ENCODE data around the gene GPRC6A. TPM values are rescaled to one million over a fixed set of nuclear protein-coding genes. Genes with fewer than 3 reads are reported as not detected.

Gene GPRC6A
- total and polyA plus RNA-seq, 2 of the 13 experiments (the other 11 are each of a cell fraction or from before 2014, with no cell fraction given): not detected

DNA sequence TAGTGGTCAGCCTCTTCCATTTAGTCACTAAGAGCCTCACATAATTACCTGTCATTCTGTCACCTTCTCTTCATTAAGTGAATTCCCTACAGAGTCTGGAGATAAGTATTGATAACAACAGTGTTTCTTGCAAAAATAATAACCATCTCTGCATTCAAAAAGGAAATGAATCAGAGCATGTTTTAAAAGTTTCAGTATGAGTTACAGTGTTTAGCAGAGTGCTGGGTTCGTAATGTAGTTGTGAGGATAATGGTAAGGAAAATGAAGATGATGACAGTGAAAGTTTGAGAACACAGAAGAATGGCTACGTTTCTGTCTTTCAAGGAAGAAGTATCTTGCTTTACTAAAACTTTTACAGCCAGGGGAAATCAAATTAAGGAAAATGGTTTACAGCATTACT, 31.3 kb downstream of the GPRC6A start:
- CTCF ChIA-PET (ENCODE audit: low intra/inter-chr PET ratio, low total read pairs): no interaction called here
- 3% methylated on average over 2 of the region's 2 CpGs for WGBS (ENCODE audit: low lambda C conversion rate)
- TF ChIP-seq CEBPG (CRISPR knock-in tag; IDR thresholded peaks at IDR 0.05) (no peak), KLF11 (CRISPR knock-in tag; IDR thresholded peaks at IDR 0.05) (no peak), ZKSCAN8 (CRISPR knock-in tag; IDR thresholded peaks at IDR 0.05; ENCODE audit: borderline replicate concordance) (no peak), LCORL (IDR thresholded peaks at IDR 0.05) (no peak), LCORL (CRISPR knock-in tag; IDR thresholded peaks at IDR 0.05) (no peak), MXD4 (CRISPR knock-in tag; IDR thresholded peaks at IDR 0.05) (no peak), TBL1XR1 (IDR thresholded peaks at IDR 0.05; ENCODE audit: borderline replicate concordance, low read length, partially characterized antibody) (no peak), ZNF510 (CRISPR knock-in tag; IDR thresholded peaks at IDR 0.05; ENCODE audit: low read depth) (no peak), RBM22 (optimal IDR thresholded peaks at IDR 0.05; ENCODE audit: low read length) (no peak), ZNF772 (CRISPR knock-in tag; IDR thresholded peaks at IDR 0.05) (no peak)
- TF ChIP-seq, protein P1, sequence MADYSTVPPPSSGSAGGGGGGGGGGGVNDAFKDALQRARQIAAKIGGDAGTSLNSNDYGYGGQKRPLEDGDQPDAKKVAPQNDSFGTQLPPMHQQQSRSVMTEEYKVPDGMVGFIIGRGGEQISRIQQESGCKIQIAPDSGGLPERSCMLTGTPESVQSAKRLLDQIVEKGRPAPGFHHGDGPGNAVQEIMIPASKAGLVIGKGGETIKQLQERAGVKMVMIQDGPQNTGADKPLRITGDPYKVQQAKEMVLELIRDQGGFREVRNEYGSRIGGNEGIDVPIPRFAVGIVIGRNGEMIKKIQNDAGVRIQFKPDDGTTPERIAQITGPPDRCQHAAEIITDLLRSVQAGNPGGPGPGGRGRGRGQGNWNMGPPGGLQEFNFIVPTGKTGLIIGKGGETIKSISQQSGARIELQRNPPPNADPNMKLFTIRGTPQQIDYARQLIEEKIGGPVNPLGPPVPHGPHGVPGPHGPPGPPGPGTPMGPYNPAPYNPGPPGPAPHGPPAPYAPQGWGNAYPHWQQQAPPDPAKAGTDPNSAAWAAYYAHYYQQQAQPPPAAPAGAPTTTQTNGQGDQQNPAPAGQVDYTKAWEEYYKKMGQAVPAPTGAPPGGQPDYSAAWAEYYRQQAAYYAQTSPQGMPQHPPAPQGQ (CRISPR knock-in tag; IDR thresholded peaks at IDR 0.05; ENCODE audit: borderline replicate concordance): no peak
- TF ChIP-seq, protein P2, sequence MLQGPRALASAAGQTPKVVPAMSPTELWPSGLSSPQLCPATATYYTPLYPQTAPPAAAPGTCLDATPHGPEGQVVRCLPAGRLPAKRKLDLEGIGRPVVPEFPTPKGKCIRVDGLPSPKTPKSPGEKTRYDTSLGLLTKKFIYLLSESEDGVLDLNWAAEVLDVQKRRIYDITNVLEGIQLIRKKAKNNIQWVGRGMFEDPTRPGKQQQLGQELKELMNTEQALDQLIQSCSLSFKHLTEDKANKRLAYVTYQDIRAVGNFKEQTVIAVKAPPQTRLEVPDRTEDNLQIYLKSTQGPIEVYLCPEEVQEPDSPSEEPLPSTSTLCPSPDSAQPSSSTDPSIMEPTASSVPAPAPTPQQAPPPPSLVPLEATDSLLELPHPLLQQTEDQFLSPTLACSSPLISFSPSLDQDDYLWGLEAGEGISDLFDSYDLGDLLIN (CRISPR knock-in tag; IDR thresholded peaks at IDR 0.05; ENCODE audit: borderline replicate concordance): no peak
- TF ChIP-seq, protein P3, sequence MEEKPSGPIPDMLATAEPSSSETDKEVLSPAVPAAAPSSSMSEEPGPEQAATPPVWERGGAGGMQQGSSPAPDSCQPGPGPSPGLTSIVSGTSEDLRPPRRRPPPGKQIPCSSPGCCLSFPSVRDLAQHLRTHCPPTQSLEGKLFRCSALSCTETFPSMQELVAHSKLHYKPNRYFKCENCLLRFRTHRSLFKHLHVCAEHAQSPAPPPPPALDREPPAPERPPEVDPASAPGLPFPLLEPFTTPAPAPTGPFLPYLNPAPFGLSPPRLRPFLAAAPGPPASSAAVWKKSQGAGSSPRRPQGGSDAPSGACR (CRISPR knock-in tag; IDR thresholded peaks at IDR 0.05): no peak
- TF ChIP-seq, protein P4, sequence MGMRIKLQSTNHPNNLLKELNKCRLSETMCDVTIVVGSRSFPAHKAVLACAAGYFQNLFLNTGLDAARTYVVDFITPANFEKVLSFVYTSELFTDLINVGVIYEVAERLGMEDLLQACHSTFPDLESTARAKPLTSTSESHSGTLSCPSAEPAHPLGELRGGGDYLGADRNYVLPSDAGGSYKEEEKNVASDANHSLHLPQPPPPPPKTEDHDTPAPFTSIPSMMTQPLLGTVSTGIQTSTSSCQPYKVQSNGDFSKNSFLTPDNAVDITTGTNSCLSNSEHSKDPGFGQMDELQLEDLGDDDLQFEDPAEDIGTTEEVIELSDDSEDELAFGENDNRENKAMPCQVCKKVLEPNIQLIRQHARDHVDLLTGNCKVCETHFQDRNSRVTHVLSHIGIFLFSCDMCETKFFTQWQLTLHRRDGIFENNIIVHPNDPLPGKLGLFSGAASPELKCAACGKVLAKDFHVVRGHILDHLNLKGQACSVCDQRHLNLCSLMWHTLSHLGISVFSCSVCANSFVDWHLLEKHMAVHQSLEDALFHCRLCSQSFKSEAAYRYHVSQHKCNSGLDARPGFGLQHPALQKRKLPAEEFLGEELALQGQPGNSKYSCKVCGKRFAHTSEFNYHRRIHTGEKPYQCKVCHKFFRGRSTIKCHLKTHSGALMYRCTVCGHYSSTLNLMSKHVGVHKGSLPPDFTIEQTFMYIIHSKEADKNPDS (CRISPR knock-in tag; IDR thresholded peaks at IDR 0.05): no peak
- TF ChIP-seq, protein P5, sequence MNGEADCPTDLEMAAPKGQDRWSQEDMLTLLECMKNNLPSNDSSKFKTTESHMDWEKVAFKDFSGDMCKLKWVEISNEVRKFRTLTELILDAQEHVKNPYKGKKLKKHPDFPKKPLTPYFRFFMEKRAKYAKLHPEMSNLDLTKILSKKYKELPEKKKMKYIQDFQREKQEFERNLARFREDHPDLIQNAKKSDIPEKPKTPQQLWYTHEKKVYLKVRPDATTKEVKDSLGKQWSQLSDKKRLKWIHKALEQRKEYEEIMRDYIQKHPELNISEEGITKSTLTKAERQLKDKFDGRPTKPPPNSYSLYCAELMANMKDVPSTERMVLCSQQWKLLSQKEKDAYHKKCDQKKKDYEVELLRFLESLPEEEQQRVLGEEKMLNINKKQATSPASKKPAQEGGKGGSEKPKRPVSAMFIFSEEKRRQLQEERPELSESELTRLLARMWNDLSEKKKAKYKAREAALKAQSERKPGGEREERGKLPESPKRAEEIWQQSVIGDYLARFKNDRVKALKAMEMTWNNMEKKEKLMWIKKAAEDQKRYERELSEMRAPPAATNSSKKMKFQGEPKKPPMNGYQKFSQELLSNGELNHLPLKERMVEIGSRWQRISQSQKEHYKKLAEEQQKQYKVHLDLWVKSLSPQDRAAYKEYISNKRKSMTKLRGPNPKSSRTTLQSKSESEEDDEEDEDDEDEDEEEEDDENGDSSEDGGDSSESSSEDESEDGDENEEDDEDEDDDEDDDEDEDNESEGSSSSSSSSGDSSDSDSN (CRISPR knock-in tag; IDR thresholded peaks at IDR 0.05): no peak
- TF ChIP-seq, protein P6, sequence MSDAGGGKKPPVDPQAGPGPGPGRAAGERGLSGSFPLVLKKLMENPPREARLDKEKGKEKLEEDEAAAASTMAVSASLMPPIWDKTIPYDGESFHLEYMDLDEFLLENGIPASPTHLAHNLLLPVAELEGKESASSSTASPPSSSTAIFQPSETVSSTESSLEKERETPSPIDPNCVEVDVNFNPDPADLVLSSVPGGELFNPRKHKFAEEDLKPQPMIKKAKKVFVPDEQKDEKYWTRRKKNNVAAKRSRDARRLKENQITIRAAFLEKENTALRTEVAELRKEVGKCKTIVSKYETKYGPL (CRISPR knock-in tag; IDR thresholded peaks at IDR 0.05): no peak

More for the DNA sequence above, 31.3 kb downstream of the GPRC6A start:
- DNase-seq (ENCODE audit: low spot score) (no peak), ATAC-seq (no peak), FAIRE-seq (no peak)
- H3K27me3 ChIP-seq (ENCODE audit: control insufficient read depth in 1 of 2, insufficient read depth in 2 of 2, low read length in 2 of 2): peaks cover 0 to under 1% of the 10 kb centered on the region in 2 experiments; a peak in 2 of 5 replicates
- POLR2A ChIA-PET: no interaction called here
- H3K9me3 ChIP-seq (ENCODE audit: low read length): no peaks in the 10 kb centered on the region
- no peaks in the 10 kb centered on the region for H3K79me2 ChIP-seq (ENCODE audit: insufficient read depth, low read length)
- H3K4me3 ChIP-seq (replicated peaks in 1 of 3; ENCODE audit: insufficient read depth in 1 of 3, low read depth in 2 of 3, low read length in 3 of 3): no peak overlapping the region
- H4K20me1 ChIP-seq (ENCODE audit: insufficient read depth, low read length): no peaks in the 10 kb centered on the region
- in situ Hi-C loops (cut with HindIII; ENCODE audit: extremely low pct_ligation_motif_present, low pct_unique_long_range_greater_than_20kb) (no loop called here), intact Hi-C loops (cut with micrococcal nuclease; ENCODE audit: unreplicated experiment) (no loop called here)
- H3K27ac ChIP-seq (ENCODE audit: extremely low read length, insufficient read depth, low read length): no peak overlapping the region
- H3K9ac ChIP-seq (ENCODE audit: insufficient read depth, low read depth, low read length): no peak overlapping the region
- no peaks in the 10 kb centered on the region for H3K4me1 ChIP-seq (ENCODE audit: insufficient read depth, low read length)
- no TSS peak for BruUV-seq (replicated peaks)
- no peaks in the 10 kb centered on the region for H3K36me3 ChIP-seq (replicated peaks in 1 of 2; ENCODE audit: control insufficient read depth in 1 of 2, insufficient read depth in 2 of 2, low read length in 2 of 2)
- no peak overlapping the region for H2AFZ ChIP-seq (ENCODE audit: low read length)
- no peak overlapping the region for H3K4me2 ChIP-seq (ENCODE audit: low read depth, low read length)

All from HepG2 (cell line).